ENCODE results near the gene ZNF215. TPM values are rescaled to one million over a fixed set of nuclear protein-coding genes. Genes with fewer than 3 reads are reported as not detected.

ZNF215 gene
- total and polyA plus RNA-seq, 2 donors (not counting 1 experiment from before 2014, with no cell fraction given): 2.7 to 4.1 TPM

DNA sequence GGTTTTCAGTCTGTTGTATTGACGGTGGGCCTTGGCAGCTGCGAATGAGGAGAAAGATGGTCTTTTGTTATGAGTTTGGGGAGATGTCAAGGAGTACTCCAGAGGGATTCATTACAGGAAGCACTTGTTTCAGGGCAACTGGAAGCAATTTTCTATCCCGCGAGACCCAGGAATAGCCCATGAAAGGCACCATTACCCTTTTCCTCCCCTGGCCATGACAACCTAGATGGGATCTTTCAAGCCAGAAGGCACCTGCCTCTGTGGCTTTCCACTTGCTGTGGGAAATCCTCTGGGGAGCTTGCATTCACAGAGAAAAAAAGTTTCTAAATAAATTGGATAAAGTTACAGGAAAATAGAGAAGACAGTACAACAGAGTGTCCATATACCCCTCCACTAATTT lies 2.7 kb downstream of the ZNF215 start:
- peaks cover 5% of the 10 kb centered on the region for H3K4me1 ChIP-seq (ENCODE audit: control insufficient read depth, extremely low read depth, insufficient read depth, low read length)
- H3K79me2 ChIP-seq (ENCODE audit: control insufficient read depth, insufficient read depth, low read length): no peaks in the 10 kb centered on the region
- H3K9me3 ChIP-seq (ENCODE audit: control insufficient read depth, insufficient read depth, low read depth, low read length): no peaks in the 10 kb centered on the region
- no peak for TF ChIP-seq EZH2 (IDR thresholded peaks at IDR 0.05; ENCODE audit: low read length, missing control alignments)
- TF ChIP-seq, protein P1, sequence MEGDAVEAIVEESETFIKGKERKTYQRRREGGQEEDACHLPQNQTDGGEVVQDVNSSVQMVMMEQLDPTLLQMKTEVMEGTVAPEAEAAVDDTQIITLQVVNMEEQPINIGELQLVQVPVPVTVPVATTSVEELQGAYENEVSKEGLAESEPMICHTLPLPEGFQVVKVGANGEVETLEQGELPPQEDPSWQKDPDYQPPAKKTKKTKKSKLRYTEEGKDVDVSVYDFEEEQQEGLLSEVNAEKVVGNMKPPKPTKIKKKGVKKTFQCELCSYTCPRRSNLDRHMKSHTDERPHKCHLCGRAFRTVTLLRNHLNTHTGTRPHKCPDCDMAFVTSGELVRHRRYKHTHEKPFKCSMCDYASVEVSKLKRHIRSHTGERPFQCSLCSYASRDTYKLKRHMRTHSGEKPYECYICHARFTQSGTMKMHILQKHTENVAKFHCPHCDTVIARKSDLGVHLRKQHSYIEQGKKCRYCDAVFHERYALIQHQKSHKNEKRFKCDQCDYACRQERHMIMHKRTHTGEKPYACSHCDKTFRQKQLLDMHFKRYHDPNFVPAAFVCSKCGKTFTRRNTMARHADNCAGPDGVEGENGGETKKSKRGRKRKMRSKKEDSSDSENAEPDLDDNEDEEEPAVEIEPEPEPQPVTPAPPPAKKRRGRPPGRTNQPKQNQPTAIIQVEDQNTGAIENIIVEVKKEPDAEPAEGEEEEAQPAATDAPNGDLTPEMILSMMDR (conservative IDR thresholded peaks at IDR 0.05 in 1 of 2, IDR thresholded peaks at IDR 0.05 in 1 of 2; ENCODE audit: low read depth in 1 of 2, low read length in 2 of 2): no peak
- no peak overlapping the region for H3K4me3 ChIP-seq (replicated peaks in 1 of 4; ENCODE audit: control extremely low read depth in 1 of 4, insufficient read depth in 1 of 4, low read depth in 3 of 4, low read length in 4 of 4)
- H3K27me3 ChIP-seq (ENCODE audit: control insufficient read depth, insufficient read depth, low read length): no peaks in the 10 kb centered on the region
- no peak overlapping the region for H2AFZ ChIP-seq (ENCODE audit: low read length)
- no peak overlapping the region for H3K4me2 ChIP-seq (ENCODE audit: extremely low read depth, insufficient read depth, low read length)
- H3K27ac ChIP-seq (ENCODE audit: insufficient read depth, low read length): no peak overlapping the region
- H3K36me3 ChIP-seq (ENCODE audit: control insufficient read depth, insufficient read depth, low read length): no peaks in the 10 kb centered on the region
- no peak overlapping the region for H3K9ac ChIP-seq (ENCODE audit: insufficient read depth, low read length)
- no peak for DNase-seq (ENCODE audit: low read depth in 2 of 2)
- no peaks in the 10 kb centered on the region for H4K20me1 ChIP-seq (ENCODE audit: control insufficient read depth, extremely low read depth, insufficient read depth, low read length)

DNA sequence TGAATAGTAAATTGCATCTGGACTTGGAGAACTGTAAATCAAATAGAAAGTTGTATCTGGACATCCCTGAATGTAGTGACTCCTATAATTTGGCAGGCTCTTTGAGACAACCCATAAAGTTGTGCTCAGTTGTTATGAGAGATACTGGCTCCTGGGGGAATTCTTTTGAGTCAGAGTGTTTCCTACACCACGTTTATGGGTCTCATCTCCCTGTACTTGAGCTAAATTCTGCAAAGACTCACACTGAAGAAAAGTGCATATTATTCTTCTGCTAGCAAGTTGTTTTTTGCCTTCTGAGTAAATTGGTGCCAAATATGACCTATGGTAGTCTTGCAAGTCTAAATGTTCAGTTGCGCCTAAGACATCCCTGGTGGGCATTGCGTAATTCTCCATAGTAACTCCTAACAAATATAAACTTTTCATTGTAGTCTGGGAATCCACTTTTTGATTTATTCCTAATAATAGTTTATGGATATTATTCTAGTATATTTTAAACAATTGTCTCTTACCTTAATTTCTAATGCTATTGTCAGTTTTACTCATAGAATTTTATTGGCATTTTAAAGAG lies 5.0 kb downstream of the ZNF215 start:
- H3K4me2 ChIP-seq (ENCODE audit: extremely low read depth, insufficient read depth, low read length): no peak overlapping the region
- no peaks in the 10 kb centered on the region for H3K27me3 ChIP-seq (ENCODE audit: control insufficient read depth, insufficient read depth, low read length)
- H3K79me2 ChIP-seq (ENCODE audit: control insufficient read depth, insufficient read depth, low read length): no peaks in the 10 kb centered on the region
- H3K9me3 ChIP-seq (ENCODE audit: control insufficient read depth, insufficient read depth, low read depth, low read length): no peaks in the 10 kb centered on the region
- H3K36me3 ChIP-seq (ENCODE audit: control insufficient read depth, insufficient read depth, low read length): no peaks in the 10 kb centered on the region
- H2AFZ ChIP-seq (ENCODE audit: low read length): no peak overlapping the region
- H4K20me1 ChIP-seq (ENCODE audit: control insufficient read depth, extremely low read depth, insufficient read depth, low read length): no peaks in the 10 kb centered on the region
- TF ChIP-seq, protein P1 (conservative IDR thresholded peaks at IDR 0.05 in 1 of 2, IDR thresholded peaks at IDR 0.05 in 1 of 2; ENCODE audit: low read depth in 1 of 2, low read length in 2 of 2): no peak
- TF ChIP-seq EZH2 (IDR thresholded peaks at IDR 0.05; ENCODE audit: low read length, missing control alignments): no peak
- H3K27ac ChIP-seq (ENCODE audit: insufficient read depth, low read length): no peak overlapping the region
- H3K4me3 ChIP-seq (replicated peaks in 1 of 4; ENCODE audit: control extremely low read depth in 1 of 4, insufficient read depth in 1 of 4, low read depth in 3 of 4, low read length in 4 of 4): no peak overlapping the region
- peak in 1 of 2 donors; percentile 48 for DNase-seq (ENCODE audit: low read depth in 2 of 2)
- H3K9ac ChIP-seq (ENCODE audit: insufficient read depth, low read length): no peak overlapping the region
- H3K4me1 ChIP-seq (ENCODE audit: control insufficient read depth, extremely low read depth, insufficient read depth, low read length): peaks cover 5% of the 10 kb centered on the region

DNA sequence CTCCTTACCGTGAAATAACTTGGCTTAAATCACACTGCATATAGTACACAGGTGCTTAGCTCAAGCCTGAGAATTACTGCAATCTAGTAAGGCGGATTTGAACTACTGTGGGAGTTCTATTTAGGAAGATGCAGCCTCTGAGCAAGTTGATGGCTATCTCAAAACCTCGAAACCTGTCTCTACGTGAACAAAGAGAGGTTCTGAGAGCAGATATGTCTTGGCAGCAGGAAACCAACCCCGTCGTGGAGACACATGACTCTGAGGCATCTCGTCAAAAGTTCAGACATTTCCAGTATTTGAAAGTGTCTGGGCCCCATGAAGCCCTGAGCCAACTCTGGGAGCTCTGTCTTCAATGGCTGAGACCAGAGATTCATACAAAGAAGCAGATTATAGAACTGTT lies 5.9 kb downstream of the ZNF215 start:
- H3K9ac ChIP-seq (ENCODE audit: insufficient read depth, low read length): no peak overlapping the region
- no peaks in the 10 kb centered on the region for H4K20me1 ChIP-seq (ENCODE audit: control insufficient read depth, extremely low read depth, insufficient read depth, low read length)
- H3K36me3 ChIP-seq (ENCODE audit: control insufficient read depth, insufficient read depth, low read length): no peaks in the 10 kb centered on the region
- H3K27ac ChIP-seq (ENCODE audit: insufficient read depth, low read length): no peak overlapping the region
- no peak for DNase-seq (ENCODE audit: low read depth in 2 of 2)
- no peaks in the 10 kb centered on the region for H3K27me3 ChIP-seq (ENCODE audit: control insufficient read depth, insufficient read depth, low read length)
- no peaks in the 10 kb centered on the region for H3K79me2 ChIP-seq (ENCODE audit: control insufficient read depth, insufficient read depth, low read length)
- no peak overlapping the region for H3K4me3 ChIP-seq (replicated peaks in 1 of 4; ENCODE audit: control extremely low read depth in 1 of 4, insufficient read depth in 1 of 4, low read depth in 3 of 4, low read length in 4 of 4)
- peaks cover 5% of the 10 kb centered on the region for H3K4me1 ChIP-seq (ENCODE audit: control insufficient read depth, extremely low read depth, insufficient read depth, low read length)
- no peak overlapping the region for H3K4me2 ChIP-seq (ENCODE audit: extremely low read depth, insufficient read depth, low read length)
- no peaks in the 10 kb centered on the region for H3K9me3 ChIP-seq (ENCODE audit: control insufficient read depth, insufficient read depth, low read depth, low read length)
- TF ChIP-seq EZH2 (IDR thresholded peaks at IDR 0.05; ENCODE audit: low read length, missing control alignments): no peak
- TF ChIP-seq, protein P1 (conservative IDR thresholded peaks at IDR 0.05 in 1 of 2, IDR thresholded peaks at IDR 0.05 in 1 of 2; ENCODE audit: low read depth in 1 of 2, low read length in 2 of 2): no peak
- H2AFZ ChIP-seq (ENCODE audit: low read length): no peak overlapping the region
